GM19467 (cell line): Measurements from ENCODE around the gene FOSL1.

Experiments
- ATAC-seq: cut with Tn5 transposase; IDR thresholded peaks from one replicate; pipeline ENCODE4 v1.9.1; 2021; ENCODE audit warnings: mild to moderate bottlenecking, moderate library complexity; ENCODE audit not compliant: unreplicated experiment

FOSL1 gene

GRCh38 chr11:65920372-65920802 is 20.2 kb upstream of the FOSL1 start:
- ATAC-seq, result no peak

- peak; percentile 29 for ATAC-seq
Measured at GRCh38 chr11:65919573-65920371, 19.6 kb upstream of the FOSL1 start.

GRCh38 chr11:65919141-65919572 is 19.0 kb upstream of the FOSL1 start, which contains the start of gene DRAP1:
DRAP1 (plus strand) TSS chr11:65919426; CDS start chr11:65919502, 76 bp downstream.
- ATAC-seq, result peak; percentile 77

DNA sequence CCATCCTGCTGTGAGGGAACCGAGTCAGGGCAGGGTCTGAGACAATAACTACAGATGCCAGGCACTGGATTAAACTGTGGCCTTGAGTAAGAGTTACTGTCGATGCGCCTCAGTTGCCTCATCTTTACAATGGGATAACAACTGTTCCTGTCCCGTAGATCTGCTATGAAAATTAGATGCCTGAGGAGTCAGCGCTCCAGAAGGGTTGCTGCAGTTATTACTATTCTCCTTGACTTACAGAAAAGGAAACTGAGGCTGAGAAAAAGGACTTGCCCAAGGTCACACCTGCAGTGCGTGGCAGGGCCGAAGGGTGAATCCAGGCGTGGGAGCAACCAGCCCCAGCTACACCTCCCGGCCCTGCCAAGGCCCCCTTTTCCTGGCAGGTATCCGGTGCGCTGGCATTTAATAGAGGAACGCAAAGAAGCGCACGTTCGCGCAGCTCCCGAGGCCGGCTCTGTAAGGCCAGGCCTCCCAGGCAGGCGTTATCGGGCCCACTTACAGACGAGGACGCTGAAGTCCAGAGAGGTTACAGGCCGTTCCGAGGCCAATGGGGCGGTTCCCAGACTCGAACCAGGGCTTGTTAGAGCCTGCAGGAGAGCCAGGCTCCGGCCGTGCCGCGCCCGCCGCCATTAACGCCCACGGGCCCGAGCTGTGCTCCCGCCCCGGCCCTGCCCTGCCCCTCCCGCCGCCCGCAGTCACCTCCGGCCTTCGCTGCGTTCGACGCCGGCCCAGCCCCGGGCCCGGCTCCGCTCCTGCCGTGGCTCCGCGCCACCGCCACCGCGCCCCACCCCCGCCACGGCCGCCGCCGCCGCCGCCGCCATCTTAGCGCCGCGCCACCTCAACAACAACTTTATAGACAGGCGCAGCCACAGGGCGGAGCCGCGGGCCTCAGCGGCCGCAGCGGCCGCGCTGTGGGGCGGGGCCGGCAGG is 18.3 kb upstream of the FOSL1 start, which contains the start of gene C11orf68:
C11orf68 (minus strand) TSS at position 852 of the 930 bp plus-strand sequence; CDS start at position 821, 31 bp downstream.
- peak; percentile 26 for ATAC-seq

DNA sequence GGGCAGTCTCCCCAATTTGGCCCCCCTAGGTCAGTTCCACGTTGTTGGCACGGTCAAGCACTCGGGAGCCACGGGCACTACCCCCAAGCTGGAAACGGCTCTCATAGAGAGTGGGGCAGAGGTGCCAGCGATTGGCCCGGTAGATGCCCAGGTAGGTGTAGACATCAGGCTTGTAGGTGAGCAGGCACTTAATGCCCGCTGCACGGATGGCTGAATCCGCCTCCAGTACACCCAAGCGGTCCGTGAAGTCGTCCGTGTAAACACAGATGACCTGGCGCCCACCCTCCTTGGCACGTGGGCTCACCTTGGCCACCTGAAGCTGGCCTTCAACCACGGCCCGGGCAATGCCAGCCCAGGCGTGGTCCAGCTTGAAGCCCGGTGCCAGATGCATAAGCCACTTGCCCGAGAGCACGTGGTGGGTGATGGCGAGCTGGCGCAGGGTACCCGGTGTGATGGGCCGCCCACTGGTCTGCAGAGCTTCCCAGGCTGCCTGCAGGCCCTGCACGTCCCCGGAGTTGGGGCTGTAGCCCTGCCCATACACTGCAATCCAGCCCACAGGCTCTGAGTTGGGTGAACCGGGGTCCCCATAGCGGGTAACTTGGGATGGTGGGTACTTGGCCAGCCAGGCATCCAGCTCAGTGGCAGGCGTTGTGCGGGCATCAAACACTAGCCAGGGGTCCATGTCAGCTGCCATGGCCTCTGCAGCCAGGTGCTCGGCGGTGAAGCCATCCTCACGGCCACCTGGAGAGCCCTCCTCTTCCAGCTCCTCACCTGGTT is 17.4 kb upstream of the FOSL1 start:
- no peak for ATAC-seq

- ATAC-seq, result no peak
Measured at GRCh38 chr11:65917077-65917433, 16.9 kb upstream of the FOSL1 start.

DNA sequence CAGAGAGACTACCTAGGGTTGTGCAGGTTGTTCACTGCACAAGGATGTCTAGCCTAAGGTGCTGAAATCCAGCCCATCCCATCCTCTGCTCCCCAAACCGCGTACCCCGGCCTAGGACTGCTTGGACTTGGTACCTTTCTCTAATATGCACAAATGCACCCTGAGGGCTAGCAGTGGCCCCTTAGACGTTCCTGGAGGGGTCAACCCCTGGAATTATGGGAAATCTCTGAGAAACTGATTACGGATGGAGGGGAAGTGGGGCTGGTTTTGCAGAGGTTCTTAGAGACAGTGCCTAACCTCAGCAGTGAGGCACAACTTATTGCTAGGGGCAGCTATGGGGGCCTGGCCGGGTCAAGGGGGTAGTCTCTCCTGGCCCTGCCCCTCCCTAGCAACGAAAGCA is 16.2 kb upstream of the FOSL1 start:
- no peak for ATAC-seq

- no peak for ATAC-seq
Measured at GRCh38 chr11:65915821-65916251, 15.6 kb upstream of the FOSL1 start.

GRCh38 chr11:65915101-65915820 is 15.1 kb upstream of the FOSL1 start:
- ATAC-seq, result no peak

DNA sequence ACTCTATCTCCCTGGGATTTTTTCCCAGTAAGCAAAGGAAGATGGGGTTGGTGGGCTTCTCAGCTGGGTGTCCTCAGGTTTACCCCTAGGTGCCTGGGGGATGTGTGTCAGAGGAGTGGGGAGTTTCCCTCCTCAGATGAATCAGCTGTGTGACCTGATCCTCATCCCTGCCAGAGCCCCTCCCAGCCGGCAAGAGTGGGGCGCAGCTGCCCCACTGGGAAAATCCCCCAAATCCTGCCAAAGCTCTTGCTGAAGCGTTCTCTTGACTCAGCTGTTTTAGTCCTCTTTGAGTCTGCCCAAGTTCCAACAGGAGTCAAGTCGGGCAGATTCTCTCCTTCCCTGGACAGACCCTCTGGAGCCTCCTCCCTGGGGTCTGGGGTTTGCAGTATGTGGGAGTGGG is 12.7 kb upstream of the FOSL1 start:
- no peak for ATAC-seq

GRCh38 chr11:65911682-65912568 is 11.7 kb upstream of the FOSL1 start:
- no peak for ATAC-seq

DNA sequence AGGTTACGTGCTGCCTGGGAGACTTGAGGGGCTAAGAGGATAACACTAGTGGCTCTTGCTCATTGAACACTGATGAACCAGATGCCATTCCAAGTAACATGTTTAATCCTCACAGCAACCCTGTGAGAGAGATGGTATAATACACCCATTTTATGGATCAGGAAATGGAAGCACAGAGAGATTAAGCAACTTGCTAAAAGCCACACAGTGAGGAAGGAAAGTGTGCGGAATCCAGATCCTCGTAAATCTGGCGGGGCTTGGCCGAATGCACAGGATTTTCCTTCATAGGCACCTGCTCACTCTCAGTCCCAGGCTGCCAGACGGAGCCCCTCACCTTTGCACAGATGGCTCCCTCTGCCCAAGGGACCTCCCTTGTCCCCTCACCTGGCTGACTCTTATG is 7.7 kb upstream of the FOSL1 start:
- no peak for ATAC-seq

DNA sequence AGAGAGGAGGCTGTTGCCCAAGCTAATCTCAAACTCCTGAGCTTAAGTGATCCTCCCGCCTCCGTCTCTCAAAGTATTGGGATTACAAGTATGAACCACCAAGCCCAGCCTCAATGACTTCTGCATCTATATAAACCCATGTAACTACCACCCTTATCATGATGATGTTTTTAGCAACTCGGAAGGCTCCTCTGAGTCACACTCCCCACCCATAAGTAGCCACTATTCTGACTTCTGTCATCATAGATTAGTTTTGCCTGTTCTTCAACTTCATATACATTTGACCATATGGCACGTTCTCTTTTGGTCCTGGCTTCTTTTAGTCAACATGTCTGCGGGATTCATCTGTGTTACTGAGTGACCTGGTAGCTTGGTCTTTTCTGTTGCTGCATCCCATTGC is 6.4 kb upstream of the FOSL1 start:
- no peak for ATAC-seq

DNA sequence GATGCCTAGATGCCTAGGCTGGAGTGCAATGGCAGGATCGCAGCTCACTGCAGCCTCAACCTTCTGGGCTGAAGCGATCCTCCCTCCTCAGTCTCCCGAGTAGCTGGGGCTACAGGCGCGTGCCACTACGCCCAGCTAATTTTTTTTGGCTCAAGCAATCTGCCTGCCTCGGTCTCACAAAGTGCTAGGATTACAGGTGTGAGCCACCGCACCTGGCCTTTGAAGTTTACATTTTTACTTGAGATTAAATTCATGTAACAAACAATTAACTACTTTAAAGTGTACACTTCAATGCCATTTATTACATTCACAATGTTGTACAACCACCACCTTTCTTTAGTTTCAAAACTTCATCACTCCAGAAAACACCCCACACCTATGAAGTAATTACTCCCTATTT is 3.5 kb upstream of the FOSL1 start:
- no peak for ATAC-seq

GRCh38 chr11:65903068-65903481 is 2.9 kb upstream of the FOSL1 start:
- ATAC-seq, result no peak

DNA sequence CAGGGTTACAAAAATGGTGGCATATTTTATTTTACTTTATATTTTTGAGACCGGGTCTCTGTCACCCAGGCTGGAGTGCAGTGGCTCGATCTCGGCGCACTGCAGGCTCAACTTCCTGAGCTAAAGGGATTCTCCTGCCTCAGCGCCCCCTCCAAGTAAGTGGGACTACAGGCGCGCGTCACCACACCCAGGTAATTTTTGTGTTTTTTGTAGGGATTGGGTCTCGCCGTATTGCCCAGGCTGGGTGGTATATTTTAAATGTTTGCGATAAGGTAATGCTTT is 652 bp upstream of the FOSL1 start:
- no peak for ATAC-seq

- no peak for ATAC-seq
Measured at GRCh38 chr11:65899356-65900124, 648 bp downstream of the FOSL1 start.

DNA sequence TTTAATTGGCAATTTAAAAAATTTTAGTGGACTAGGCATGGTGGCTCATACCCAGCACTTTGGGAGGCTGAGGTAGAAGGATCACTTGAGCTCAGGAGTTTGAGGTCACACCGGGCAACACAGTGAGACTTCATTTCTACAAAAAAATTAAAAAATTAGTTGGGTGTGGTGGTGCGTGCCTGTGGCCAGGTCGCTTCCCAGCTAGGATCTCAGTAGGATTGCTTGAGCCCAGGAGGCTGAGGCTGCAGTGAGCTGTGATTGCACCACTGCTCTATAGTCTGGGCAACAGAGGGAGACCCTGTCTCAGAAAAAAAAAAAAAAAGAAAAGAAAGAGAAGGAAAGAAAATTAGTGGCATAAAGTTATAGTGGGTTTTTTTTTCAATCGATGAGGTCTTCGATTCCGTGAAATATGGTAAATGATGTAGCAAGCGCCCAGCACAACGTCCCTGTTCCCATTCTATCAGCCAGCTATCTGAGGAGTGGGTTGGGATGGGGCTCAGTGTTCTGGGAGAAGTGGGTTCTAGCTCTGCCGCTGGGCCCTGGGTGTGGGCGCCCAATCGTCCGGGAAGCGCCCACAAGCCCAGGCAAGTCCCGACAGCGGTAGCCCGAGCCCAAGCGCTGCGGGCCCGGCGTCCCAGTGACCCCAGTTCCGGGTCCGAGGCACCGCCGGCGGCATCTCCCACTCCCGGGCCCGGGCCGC is 1.4 kb downstream of the FOSL1 start:
- no peak for ATAC-seq
